ENCODE data around the gene MDH1.

DNA sequence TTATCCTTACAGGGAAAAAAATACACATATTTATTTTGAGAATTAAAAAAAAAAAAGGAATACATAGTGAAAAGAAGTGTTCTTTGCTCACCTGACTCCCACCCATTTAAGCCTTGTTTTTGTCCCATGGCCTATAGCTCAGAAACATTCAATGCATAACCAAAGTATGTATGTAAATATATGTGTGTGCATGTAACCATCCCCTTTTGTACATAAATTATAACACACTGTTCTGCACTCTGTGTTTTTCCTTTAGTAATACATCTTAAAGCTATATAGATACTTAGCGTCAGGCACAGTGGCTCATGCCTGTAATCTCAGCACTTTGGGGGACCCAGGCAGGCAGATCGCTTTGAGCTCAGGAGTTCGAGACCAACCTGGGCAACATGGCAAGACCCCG lies 21.8 kb downstream of the MDH1 start:
- TF ChIP-seq, protein P1, sequence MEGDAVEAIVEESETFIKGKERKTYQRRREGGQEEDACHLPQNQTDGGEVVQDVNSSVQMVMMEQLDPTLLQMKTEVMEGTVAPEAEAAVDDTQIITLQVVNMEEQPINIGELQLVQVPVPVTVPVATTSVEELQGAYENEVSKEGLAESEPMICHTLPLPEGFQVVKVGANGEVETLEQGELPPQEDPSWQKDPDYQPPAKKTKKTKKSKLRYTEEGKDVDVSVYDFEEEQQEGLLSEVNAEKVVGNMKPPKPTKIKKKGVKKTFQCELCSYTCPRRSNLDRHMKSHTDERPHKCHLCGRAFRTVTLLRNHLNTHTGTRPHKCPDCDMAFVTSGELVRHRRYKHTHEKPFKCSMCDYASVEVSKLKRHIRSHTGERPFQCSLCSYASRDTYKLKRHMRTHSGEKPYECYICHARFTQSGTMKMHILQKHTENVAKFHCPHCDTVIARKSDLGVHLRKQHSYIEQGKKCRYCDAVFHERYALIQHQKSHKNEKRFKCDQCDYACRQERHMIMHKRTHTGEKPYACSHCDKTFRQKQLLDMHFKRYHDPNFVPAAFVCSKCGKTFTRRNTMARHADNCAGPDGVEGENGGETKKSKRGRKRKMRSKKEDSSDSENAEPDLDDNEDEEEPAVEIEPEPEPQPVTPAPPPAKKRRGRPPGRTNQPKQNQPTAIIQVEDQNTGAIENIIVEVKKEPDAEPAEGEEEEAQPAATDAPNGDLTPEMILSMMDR (IDR thresholded peaks at IDR 0.05 in 2 of 3, conservative IDR thresholded peaks at IDR 0.05 in 1 of 3; ENCODE audit: insufficient read depth in 2 of 3, low read depth in 1 of 3, low read length in 3 of 3) = no peak
- TF ChIP-seq U2AF1 (optimal IDR thresholded peaks at IDR 0.05; ENCODE audit: low read depth, low read length) (no peak), ZNF830 (CRISPR knock-in tag; IDR thresholded peaks at IDR 0.05) (no peak), BHLHE40 (IDR thresholded peaks at IDR 0.05; ENCODE audit: low read length) (no peak), SP1 (CRISPR knock-in tag; IDR thresholded peaks at IDR 0.05) (no peak), MYNN (IDR thresholded peaks at IDR 0.05) (no peak), MYNN (CRISPR knock-in tag; IDR thresholded peaks at IDR 0.05) (no peak), TEAD4 (IDR thresholded peaks at IDR 0.05; ENCODE audit: low read length) (no peak), TEAD4 (CRISPR knock-in tag; IDR thresholded peaks at IDR 0.05; ENCODE audit: borderline replicate concordance) (no peak), HMG20B (CRISPR knock-in tag; IDR thresholded peaks at IDR 0.05) (no peak), NR2F6 (CRISPR knock-in tag; IDR thresholded peaks at IDR 0.05) (no peak), GABPA (tag; conservative IDR thresholded peaks at IDR 0.05; ENCODE audit: low read depth) (no peak), ZNF124 (CRISPR knock-in tag; IDR thresholded peaks at IDR 0.05) (no peak)
- TF ChIP-seq, protein P2, sequence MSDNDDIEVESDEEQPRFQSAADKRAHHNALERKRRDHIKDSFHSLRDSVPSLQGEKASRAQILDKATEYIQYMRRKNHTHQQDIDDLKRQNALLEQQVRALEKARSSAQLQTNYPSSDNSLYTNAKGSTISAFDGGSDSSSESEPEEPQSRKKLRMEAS (CRISPR knock-in tag; IDR thresholded peaks at IDR 0.05) = no peak
- TF ChIP-seq, protein P3, sequence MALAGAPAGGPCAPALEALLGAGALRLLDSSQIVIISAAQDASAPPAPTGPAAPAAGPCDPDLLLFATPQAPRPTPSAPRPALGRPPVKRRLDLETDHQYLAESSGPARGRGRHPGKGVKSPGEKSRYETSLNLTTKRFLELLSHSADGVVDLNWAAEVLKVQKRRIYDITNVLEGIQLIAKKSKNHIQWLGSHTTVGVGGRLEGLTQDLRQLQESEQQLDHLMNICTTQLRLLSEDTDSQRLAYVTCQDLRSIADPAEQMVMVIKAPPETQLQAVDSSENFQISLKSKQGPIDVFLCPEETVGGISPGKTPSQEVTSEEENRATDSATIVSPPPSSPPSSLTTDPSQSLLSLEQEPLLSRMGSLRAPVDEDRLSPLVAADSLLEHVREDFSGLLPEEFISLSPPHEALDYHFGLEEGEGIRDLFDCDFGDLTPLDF (CRISPR knock-in tag; IDR thresholded peaks at IDR 0.05) = no peak
- TF ChIP-seq, protein P4, sequence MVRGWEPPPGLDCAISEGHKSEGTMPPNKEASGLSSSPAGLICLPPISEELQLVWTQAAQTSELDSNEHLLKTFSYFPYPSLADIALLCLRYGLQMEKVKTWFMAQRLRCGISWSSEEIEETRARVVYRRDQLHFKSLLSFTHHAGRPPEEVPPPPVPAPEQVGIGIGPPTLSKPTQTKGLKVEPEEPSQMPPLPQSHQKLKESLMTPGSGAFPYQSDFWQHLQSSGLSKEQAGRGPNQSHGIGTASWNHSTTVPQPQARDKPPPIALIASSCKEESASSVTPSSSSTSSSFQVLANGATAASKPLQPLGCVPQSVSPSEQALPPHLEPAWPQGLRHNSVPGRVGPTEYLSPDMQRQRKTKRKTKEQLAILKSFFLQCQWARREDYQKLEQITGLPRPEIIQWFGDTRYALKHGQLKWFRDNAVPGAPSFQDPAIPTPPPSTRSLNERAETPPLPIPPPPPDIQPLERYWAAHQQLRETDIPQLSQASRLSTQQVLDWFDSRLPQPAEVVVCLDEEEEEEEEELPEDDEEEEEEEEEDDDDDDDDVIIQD (CRISPR knock-in tag; IDR thresholded peaks at IDR 0.05) = no peak

All from K562 (cell line).